HepG2 (cell line): ENCODE results near the gene LBR. TPM values are rescaled to one million over a fixed set of nuclear protein-coding genes. Genes with fewer than 3 reads are reported as not detected.

Experiments
- ARHGAP35 ChIP-seq: sonication (generic); formaldehyde crosslinking; IDR thresholded peaks from 2 replicates; pipeline ENCODE4 v1.9.0; 2022; ENCODE audit warnings: mild to moderate bottlenecking, inconsistent platforms, moderate library complexity, missing genetic modification reagents, borderline replicate concordance
- CCAR2 ChIP-seq: fragments of 200-400 bp; formaldehyde crosslinking; optimal IDR thresholded peaks from 2 replicates; pipeline ENCODE3; 2018; ENCODE audit warnings: low read depth, mild to moderate bottlenecking, low read length, moderate library complexity
- ETV6 ChIP-seq: sonication (generic); formaldehyde crosslinking; conservative IDR thresholded peaks from 2 replicates; pipeline ENCODE4 v1.4.0; 2020; ENCODE audit warnings: missing genetic modification reagents
- GZF1 ChIP-seq: sonication (generic); formaldehyde crosslinking; IDR thresholded peaks from 2 replicates; pipeline ENCODE4 v1.5.1; 2020; ENCODE audit warnings: mild to moderate bottlenecking, missing genetic modification reagents
- HCFC1 ChIP-seq: fragments of 150-350 bp; IDR thresholded peaks from 2 replicates; pipeline ENCODE4 v1.6.1; 2014; ENCODE audit warnings: low read depth, low read length
- HDAC6 ChIP-seq: fragments of 200-600 bp; sonication (generic); IDR thresholded peaks from 2 replicates; pipeline ENCODE4 v1.7.0; 2017; ENCODE audit warnings: mild to moderate bottlenecking, antibody characterized with exemption, low read length, low read depth
- HHEX ChIP-seq: IDR thresholded peaks from 2 replicates; pipeline ENCODE4 v1.6.1; 2016; ENCODE audit warnings: control low read depth
- HNRNPK ChIP-seq: fragments of 200-400 bp; formaldehyde crosslinking; IDR thresholded peaks from 2 replicates; pipeline ENCODE4 v1.6.1; 2018; ENCODE audit warnings: low read length, low read depth, moderate library complexity, mild to moderate bottlenecking; ENCODE audit not compliant: poor library complexity, severe bottlenecking
- MAFG ChIP-seq: sonication (generic); formaldehyde crosslinking; IDR thresholded peaks from 2 replicates; pipeline ENCODE4 v1.5.1; 2020; ENCODE audit warnings: mild to moderate bottlenecking, missing genetic modification reagents
- NCOA1 ChIP-seq: sonication (generic); formaldehyde crosslinking; IDR thresholded peaks from 2 replicates; pipeline ENCODE4 v1.9.0; 2021; ENCODE audit warnings: missing genetic modification reagents
- RXRB ChIP-seq: IDR thresholded peaks from 2 replicates; pipeline ENCODE4 v1.6.1; 2016; ENCODE audit warnings: borderline replicate concordance, missing genetic modification reagents, missing compliant biosample characterization
- SRSF9 ChIP-seq: fragments of 200-400 bp; formaldehyde crosslinking; IDR thresholded peaks from 2 replicates; pipeline ENCODE4 v1.6.1; 2018; ENCODE audit warnings: borderline replicate concordance, mild to moderate bottlenecking, low read depth, low read length; ENCODE audit not compliant: insufficient read depth, poor library complexity, severe bottlenecking
- THAP11 ChIP-seq: IDR thresholded peaks from 2 replicates; pipeline ENCODE4 v1.6.1; 2016; ENCODE audit warnings: missing biosample characterization, missing genetic modification reagents
- TRIM24 ChIP-seq: sonication (generic); formaldehyde crosslinking; IDR thresholded peaks from 2 replicates; pipeline ENCODE4 v1.8.0; 2022; ENCODE audit warnings: mild to moderate bottlenecking, missing genetic modification reagents
- ZC3H4 ChIP-seq: sonication (generic); formaldehyde crosslinking; IDR thresholded peaks from 2 replicates; pipeline ENCODE4 v1.4.0; 2020; ENCODE audit warnings: missing genetic modification reagents, borderline replicate concordance
- ZNF136 ChIP-seq: sonication (generic); formaldehyde crosslinking; IDR thresholded peaks from 2 replicates; pipeline ENCODE4 v1.8.1; 2022; ENCODE audit warnings: low read depth, mild to moderate bottlenecking, moderate library complexity, missing genetic modification reagents
- ZNF225 ChIP-seq: sonication (generic); formaldehyde crosslinking; IDR thresholded peaks from 2 replicates; pipeline ENCODE4 v1.4.0; 2020; ENCODE audit warnings: mild to moderate bottlenecking, missing genetic modification reagents
- ZNF264 ChIP-seq: sonication (generic); formaldehyde crosslinking; IDR thresholded peaks from 2 replicates; pipeline ENCODE4 v1.4.0; 2020; ENCODE audit warnings: missing genetic modification reagents
- ZNF557 ChIP-seq: sonication (generic); formaldehyde crosslinking; IDR thresholded peaks from 2 replicates; pipeline ENCODE4 v1.4.0; 2020; ENCODE audit warnings: missing genetic modification reagents
- ZNF780A ChIP-seq: sonication (generic); formaldehyde crosslinking; IDR thresholded peaks from 2 replicates; pipeline ENCODE4 v1.8.0; 2022; ENCODE audit warnings: mild to moderate bottlenecking, missing genetic modification reagents, moderate library complexity
- ZSCAN12 ChIP-seq: sonication (generic); formaldehyde crosslinking; IDR thresholded peaks from 2 replicates; pipeline ENCODE4 v1.9.0; 2021; ENCODE audit warnings: mild to moderate bottlenecking, missing genetic modification reagents
- polyA plus RNA-seq, 8 experiments: library from polyadenylated mRNA; depleted of rRNA in 3 of 8; stranded (reverse) in 7 of 8; unstranded in 1 of 8; fragments of >200 nt; fragmentation: Illumina TruSeq in 4 of 8; extraction: Trizol in 4 of 8; gene quantifications; 2 replicates each; pipeline versions ENCODE4 v1.2.1 to v1.2.3, GENCODE V29; 2011 to 2016; ENCODE audit warnings: low read depth in 4 of 8, missing spikeins in 1 of 8, mixed read lengths in 1 of 8; ENCODE audit not compliant: insufficient read depth in 1 of 8
- total RNA-seq, 5 experiments: library from RNA; depleted of rRNA; stranded (reverse); fragments of >200 nt; fragmentation: Illumina TruSeq; extraction: Trizol; gene quantifications; 2 replicates each; pipeline ENCODE4 v1.2.3, GENCODE V29; 2016; ENCODE audit warnings: low read depth in 1 of 5
- TF ChIP-seq, protein P1 (sequence below): sonication (generic); formaldehyde crosslinking; IDR thresholded peaks from 2 replicates; pipeline ENCODE4 v1.8.1; 2022; ENCODE audit warnings: mild to moderate bottlenecking, missing genetic modification reagents
- TF ChIP-seq, protein P2 (sequence below), 2 experiments: sonication (generic) in 1 of 2; formaldehyde crosslinking in 1 of 2; IDR thresholded peaks; 2 replicates each; pipeline versions ENCODE4 v1.5.1 to v1.6.1; 2011 to 2020; ENCODE audit warnings: borderline replicate concordance in 1 of 2, low read depth in 1 of 2, low read length in 1 of 2, mild to moderate bottlenecking in 1 of 2, missing genetic modification reagents in 1 of 2, moderate library complexity in 1 of 2
- TF ChIP-seq, protein P3 (sequence below): sonication (generic); formaldehyde crosslinking; IDR thresholded peaks from 2 replicates; pipeline ENCODE4 v1.5.1; 2020; ENCODE audit warnings: mild to moderate bottlenecking, missing genetic modification reagents, moderate library complexity
- TF ChIP-seq, protein P4 (sequence below): sonication (generic); formaldehyde crosslinking; IDR thresholded peaks from 2 replicates; pipeline ENCODE4 v1.4.0; 2020; ENCODE audit warnings: low read depth, mild to moderate bottlenecking, missing genetic modification reagents

Gene LBR
- total and polyA plus RNA-seq, 2 of the 13 experiments (the other 11 are each of a cell fraction or from before 2014, with no cell fraction given), result 38.9 to 76.7 TPM

DNA sequence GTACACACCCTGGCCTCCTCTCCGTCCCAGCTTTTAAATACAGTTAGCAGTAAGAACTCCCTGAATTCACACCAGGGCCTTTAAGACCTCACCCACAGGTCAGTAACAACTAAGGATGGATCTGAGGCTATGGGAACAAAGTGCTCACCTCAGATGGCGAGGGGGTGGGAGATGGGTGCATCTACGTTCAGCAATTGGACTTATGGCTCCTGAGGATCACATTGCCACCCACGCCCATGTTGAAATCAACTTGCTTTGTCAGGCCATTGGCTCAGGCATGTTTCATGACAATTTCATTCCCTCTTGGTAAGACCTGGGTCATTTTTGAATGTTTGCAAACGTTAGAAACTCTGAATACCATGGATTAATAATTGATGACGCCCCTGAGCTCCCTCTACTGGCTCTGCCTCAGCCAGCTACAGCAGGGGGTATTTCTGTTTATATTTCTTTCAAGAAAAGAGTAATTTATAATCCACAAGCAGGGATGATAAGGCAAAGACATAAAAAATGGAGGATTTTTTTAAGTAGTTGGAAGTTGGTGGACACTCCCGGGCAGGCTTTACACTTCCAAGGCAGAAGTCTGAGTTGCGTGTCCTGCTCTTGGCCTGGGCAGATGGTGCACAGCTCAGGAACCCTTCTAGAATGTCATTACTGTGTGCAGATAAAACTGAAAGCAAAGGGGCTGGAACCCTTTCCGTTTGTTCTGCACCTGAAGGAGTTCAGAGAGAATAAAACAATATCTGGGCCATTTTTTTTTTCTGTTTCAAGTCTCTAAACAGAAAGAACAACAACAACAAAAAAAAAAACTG, 13.7 kb upstream of the LBR start (continued):
- TF ChIP-seq, protein P1, sequence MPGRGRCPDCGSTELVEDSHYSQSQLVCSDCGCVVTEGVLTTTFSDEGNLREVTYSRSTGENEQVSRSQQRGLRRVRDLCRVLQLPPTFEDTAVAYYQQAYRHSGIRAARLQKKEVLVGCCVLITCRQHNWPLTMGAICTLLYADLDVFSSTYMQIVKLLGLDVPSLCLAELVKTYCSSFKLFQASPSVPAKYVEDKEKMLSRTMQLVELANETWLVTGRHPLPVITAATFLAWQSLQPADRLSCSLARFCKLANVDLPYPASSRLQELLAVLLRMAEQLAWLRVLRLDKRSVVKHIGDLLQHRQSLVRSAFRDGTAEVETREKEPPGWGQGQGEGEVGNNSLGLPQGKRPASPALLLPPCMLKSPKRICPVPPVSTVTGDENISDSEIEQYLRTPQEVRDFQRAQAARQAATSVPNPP (CRISPR knock-in tag), result no peak
- TF ChIP-seq NCOA1 (CRISPR knock-in tag) (no peak), ZNF557 (no peak), RXRB (CRISPR knock-in tag) (0 out of 2 replicates have a peak, but pooled peaks have one; percentile 25), ZSCAN12 (CRISPR knock-in tag) (no peak), THAP11 (CRISPR knock-in tag) (peak; percentile 30; the same call in 1 of the 2 replicates), MAFG (CRISPR knock-in tag) (no peak), HHEX (CRISPR knock-in tag) (no peak), CCAR2 (no peak), GZF1 (CRISPR knock-in tag) (no peak), HCFC1 (no peak), SRSF9 (no peak), HNRNPK (no peak), ARHGAP35 (CRISPR knock-in tag) (no peak), ZC3H4 (no peak), ETV6 (CRISPR knock-in tag) (no peak), ZNF264 (CRISPR knock-in tag) (no peak), TRIM24 (CRISPR knock-in tag) (no peak), ZNF225 (CRISPR knock-in tag) (no peak), ZNF136 (no peak), HDAC6 (no peak), ZNF780A (CRISPR knock-in tag) (no peak)
- TF ChIP-seq, protein P2, sequence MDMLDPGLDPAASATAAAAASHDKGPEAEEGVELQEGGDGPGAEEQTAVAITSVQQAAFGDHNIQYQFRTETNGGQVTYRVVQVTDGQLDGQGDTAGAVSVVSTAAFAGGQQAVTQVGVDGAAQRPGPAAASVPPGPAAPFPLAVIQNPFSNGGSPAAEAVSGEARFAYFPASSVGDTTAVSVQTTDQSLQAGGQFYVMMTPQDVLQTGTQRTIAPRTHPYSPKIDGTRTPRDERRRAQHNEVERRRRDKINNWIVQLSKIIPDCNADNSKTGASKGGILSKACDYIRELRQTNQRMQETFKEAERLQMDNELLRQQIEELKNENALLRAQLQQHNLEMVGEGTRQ (IDR thresholded peaks at IDR 0.05; ENCODE audit: low read depth, low read length), result no peak
- TF ChIP-seq, protein P2 (CRISPR knock-in tag; IDR thresholded peaks at IDR 0.05; ENCODE audit: borderline replicate concordance), result no peak
- TF ChIP-seq, protein P3, sequence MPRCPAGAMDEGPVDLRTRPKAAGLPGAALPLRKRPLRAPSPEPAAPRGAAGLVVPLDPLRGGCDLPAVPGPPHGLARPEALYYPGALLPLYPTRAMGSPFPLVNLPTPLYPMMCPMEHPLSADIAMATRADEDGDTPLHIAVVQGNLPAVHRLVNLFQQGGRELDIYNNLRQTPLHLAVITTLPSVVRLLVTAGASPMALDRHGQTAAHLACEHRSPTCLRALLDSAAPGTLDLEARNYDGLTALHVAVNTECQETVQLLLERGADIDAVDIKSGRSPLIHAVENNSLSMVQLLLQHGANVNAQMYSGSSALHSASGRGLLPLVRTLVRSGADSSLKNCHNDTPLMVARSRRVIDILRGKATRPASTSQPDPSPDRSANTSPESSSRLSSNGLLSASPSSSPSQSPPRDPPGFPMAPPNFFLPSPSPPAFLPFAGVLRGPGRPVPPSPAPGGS (CRISPR knock-in tag), result no peak
- TF ChIP-seq, protein P4, sequence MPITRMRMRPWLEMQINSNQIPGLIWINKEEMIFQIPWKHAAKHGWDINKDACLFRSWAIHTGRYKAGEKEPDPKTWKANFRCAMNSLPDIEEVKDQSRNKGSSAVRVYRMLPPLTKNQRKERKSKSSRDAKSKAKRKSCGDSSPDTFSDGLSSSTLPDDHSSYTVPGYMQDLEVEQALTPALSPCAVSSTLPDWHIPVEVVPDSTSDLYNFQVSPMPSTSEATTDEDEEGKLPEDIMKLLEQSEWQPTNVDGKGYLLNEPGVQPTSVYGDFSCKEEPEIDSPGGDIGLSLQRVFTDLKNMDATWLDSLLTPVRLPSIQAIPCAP (CRISPR knock-in tag), result no peak
